GM19351 (cell line): ENCODE data around the gene PLXNA2.

Experiments
- ATAC-seq: cut with Tn5 transposase; IDR thresholded peaks from one replicate; pipeline ENCODE4 v1.9.1; 2021; ENCODE audit warnings: mild to moderate bottlenecking, moderate library complexity; ENCODE audit not compliant: unreplicated experiment

PLXNA2 gene

DNA sequence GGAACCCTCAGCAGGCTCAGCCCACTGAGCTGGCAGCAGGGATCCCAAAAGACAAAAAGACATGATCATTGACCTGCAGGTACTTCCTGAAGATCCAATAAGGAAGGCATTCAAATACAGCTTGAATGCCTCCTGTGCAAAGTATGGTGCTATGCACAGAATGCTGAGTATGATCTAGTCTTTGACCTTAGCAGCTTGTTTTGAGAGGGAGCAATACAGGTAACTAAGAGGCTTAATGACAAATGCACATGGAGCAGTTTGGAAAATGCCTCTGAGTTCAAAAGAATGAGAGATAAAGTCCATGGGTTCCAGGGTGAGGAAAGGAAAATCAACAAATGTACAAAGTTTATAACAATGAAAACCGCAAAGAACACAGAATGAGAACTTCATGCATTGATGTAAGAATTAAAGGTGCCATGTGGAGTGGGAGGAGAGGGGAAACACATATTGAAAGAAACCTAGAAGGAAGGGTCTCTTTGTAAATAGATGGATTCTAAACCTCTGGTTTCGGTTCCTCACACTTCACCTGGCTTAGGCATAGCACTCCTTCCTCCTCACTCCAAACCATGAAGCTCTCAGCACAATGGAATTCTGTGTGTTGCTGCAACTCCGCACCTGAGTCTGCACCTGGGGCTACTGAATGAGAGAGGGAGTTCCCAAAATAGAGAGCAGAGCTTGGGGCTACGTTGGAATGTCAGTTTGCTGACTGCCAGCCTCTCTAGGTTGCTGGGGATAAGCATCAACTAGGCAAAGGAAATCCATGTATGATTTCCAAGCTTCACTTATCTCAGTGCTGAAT, 77.6 kb downstream of the PLXNA2 start:
- ATAC-seq = no peak

- ATAC-seq = no peak
These were observed 78.5 kb downstream of the PLXNA2 start for GRCh38 chr1:208165659-208166058.

- ATAC-seq = no peak
These were observed 79.6 kb downstream of the PLXNA2 start for GRCh38 chr1:208164609-208165008.

DNA sequence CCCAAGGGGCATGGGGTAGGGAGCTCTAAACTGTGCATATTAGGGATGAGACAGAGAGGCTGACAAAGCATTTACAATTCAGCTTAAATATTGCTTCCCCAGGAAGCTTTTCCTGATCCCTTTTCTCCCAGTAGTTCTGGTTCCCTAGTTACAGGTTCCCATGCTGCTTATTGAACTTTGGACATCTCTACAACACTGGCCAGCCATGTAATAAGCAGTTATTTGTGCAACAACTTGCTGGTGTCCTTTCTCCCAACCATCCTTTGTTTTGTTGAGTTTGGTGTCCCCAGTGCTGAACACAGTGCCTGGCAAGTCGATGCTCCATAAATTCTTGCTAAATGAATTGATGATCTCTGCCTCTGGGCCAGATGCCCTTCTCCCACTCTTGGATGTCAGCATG, 80.6 kb downstream of the PLXNA2 start:
- no peak for ATAC-seq

DNA sequence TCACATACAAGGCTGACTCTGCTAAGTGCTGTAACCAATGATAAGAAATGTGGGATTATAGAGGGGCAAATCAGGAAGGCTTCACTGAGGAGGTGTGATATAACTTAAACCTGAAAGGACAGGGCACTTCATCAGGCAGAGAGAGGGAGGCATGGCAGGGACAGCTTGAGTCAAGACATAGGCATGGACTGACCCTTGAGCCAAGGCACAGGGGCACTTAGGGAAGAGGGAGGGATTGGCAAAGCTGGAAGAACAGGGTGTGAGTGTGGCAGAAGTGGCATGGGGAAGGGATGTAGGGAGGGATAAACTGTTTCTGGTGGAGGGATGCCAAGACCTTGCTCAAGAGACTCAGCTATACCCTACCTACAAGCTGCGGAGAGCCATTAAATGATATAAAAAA, 81.3 kb downstream of the PLXNA2 start:
- ATAC-seq = no peak

DNA sequence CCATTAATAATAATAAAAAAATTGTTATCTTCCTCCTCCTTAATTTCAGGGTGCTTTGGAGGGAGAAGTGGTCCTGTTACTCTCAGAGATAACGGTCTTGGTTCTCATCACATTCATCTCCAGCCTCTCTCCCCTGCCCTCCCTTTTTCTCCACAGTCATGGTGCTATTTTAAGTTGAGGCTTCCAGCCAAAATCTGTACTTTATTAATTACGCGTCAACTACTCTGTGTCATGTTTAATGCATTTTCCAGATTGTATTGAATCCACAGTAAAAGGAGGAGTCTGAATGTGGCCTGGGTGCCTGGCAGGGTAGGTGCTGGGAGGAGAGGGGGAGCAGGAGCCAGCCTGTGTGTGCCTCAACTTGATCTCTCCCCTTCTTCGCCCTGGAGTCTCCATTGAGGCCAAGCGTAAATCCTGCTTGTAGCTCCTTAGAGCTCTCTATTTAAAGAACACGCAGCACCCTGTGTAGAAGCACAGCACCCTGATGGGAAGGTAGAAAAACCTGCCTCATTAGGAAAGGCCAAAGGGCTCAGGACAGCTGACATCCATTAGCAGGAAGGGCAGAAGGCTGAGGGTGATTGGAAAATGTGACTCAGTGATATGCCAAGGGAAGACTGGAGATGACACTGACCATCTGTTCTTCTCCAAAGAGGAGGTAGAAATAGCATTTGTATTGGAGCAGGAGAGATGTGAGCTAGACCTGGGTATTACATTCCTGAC, 82.4 kb downstream of the PLXNA2 start:
- no peak for ATAC-seq

GRCh38 chr1:208161005-208161404, 83.2 kb downstream of the PLXNA2 start:
- no peak for ATAC-seq

DNA sequence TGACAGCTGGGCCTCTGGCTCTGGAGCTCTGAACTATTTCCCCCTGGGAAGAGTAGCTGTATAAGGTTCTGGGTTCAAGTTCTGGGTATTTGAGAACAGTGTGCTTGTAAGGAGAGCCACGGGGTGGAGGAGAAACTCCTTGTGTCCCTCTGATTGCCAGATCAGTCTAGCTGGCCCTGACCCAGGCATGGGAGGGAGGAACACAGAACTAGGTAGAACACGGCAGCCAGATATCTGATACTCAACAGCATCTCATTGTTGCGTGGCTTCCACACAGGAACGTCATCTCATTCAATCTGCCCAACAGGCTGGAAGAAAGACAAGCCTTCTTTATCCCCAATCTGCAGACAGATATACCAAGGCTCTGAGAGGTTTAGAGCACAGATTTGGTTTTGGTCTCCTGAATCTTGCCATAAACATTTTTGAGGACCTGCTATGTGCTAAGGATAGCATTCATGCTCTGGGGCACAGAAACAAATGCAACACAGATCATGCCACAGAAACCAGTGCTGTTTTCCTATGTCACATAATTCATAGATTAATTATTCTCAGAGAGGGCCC, 83.8 kb downstream of the PLXNA2 start:
- no peak for ATAC-seq

DNA sequence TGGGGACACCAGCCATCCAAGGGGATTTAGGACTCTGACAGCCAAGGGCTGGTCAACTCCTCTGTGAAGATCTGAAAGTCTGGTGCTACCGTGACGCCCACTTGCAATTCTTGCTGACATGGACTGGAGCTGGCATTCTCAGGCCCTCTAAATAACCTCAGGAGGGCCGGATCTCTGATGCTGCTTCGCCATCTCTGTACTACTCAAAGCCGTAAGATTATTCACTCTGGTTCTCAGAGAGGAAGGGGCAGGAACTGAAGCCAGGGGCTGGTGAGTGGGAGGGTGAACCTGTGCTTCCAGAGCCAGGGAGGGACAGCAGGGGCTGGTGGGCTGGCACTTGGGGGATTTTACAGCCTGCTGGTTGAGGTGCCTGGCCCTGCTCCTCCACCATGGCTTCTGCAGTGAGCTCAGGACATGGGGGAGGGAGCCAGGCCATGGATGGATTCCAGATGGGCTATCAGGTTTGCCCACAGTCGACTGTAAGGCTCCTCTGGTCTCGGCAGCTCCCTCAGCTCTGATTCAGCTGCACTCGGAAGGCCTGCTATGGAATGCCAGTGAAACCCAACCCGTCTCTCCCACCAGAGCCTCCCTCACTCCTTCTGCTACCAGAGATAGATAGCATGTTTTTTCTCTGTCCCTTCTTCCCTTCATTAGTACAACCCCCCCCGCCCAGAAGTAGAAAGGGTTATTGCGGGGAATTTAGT, 84.5 kb downstream of the PLXNA2 start:
- ATAC-seq = no peak

DNA sequence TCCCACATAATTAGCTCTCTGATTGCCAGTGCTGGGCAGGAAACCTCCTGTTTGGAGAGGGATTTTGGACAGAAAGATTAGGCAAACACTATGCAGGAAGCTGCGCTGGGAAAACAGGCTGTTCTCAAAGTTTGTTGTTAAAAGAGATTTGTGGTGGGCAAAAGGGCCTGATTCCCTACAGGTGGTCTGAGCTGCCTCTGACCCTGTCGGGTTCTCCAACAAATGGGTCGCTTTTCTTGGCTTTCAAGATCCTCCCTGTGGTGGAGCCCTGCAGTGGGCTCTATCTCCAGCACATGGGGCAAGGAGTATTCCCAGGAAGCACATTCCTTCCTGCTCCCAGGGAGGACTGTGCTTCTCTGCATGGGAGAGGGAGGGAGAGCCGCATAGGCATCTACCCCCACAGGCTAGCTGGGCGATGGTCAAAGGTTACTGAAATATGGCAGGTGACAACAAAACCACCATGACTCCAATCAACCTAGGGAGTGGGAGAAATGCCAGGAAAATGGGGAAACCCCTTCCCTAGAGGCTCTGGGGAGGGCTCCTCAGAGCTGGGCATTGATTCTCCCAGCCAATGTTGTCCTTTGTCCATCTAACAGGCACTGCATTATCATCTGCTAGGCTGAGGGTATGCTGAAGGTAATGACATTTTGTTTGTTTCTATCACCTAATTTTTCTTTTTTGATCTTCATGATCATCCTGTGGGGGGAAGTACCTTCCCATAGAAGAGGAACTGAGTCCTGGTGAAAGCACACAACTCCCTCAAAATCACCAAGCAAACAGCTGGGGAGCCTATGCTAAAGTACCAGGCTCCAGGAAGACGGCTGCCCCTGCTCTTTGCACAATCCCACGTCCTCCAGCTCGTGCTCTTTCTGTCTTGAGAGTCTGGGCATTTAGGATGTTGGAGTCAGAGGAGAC, 85.3 kb downstream of the PLXNA2 start:
- ATAC-seq = no peak

- ATAC-seq = no peak
These were observed 86.4 kb downstream of the PLXNA2 start for GRCh38 chr1:208157769-208158168.

- ATAC-seq = no peak
These were observed 87.4 kb downstream of the PLXNA2 start for GRCh38 chr1:208156741-208157140.

- no peak for ATAC-seq
These were observed 87.9 kb downstream of the PLXNA2 start for GRCh38 chr1:208156310-208156709.

DNA sequence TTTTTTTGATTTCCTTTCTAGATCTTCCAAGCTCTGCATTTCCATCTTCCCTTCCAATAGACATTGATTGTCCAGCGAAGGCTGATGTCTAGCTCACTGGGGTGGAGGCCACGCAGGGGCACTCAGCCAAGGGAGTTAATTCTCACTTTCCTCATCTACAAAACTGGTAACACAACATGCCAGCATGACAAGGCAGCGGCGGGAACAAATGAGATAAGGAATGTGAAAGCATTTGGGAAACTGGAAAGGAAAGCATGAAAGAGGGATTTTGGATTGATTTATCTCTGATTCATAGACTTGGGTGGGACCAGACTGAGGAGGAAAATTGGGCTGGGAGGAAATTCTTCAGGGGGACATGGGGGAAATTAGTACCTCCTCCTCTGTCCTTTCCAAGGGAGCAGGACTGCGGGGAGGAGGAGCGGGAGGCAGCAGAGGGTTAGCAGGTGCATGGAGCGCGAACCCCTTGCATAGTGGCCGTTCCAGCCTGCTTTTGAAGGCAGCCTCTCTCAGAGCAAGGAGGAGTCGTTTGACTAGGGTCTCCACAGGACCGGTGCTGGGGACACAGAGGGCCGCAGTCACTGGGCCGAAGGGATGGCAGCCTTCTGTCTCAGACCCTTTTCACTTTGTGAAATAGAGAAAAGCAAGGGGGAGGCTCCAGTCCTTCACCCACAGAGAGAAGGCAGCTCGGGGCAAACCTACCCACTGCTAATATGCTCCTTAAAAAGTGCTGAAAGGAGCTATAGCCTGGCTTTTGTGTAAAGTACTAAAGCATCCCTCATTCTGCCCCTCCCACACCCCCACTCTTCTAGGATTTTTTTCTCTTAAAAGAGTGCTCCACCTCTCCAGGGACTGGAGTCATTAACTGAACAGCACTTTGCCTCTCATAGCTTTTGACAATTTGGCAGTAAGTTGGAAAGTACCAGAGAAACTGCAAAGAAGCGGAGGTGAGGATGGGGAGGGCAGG, 89.2 kb downstream of the PLXNA2 start:
- ATAC-seq = no peak

- ATAC-seq = no peak
These were observed 90.1 kb downstream of the PLXNA2 start for GRCh38 chr1:208154040-208154439.

- ATAC-seq = no peak
These were observed 90.8 kb downstream of the PLXNA2 start for GRCh38 chr1:208153386-208153785.

DNA sequence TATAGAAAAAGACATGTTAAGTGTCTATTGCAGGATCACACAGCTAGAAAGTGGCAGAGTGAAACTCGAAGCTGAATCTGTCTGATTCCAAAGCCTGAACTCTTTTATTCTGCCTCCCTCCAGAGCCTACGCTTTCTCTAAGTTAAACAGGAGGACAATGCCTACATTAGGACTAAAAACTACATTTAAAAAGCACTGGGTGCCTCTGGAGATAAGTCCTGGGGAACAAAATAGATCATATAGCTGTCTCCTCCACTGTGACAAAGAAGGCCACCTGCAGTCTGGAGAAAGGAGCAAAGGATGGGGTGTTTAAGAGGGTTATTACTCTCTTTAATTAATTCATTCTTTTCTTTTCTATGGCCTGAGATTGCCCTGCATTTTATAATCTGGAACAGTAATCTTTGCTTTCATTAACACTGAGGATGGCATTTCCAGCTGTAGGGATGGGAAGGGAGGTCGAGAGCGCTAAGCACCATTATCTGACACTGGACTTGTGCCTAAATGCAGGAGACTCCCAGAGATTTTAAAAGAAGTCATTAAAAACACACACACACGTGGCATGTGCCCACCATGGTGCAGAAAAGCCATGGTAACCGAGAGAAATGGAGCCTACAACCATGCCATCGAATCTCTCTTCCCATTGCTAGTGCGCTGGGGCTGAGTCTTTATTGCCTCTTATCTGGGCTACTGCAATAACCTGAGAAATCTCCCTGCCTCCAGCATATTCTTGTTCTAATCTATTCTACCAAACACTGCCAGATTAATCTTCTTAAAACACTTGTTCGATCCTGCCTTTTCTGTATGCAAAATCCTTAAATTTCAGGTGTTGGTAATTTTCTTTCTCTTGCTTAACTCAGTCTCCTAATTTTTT, 92.2 kb downstream of the PLXNA2 start:
- no peak for ATAC-seq

DNA sequence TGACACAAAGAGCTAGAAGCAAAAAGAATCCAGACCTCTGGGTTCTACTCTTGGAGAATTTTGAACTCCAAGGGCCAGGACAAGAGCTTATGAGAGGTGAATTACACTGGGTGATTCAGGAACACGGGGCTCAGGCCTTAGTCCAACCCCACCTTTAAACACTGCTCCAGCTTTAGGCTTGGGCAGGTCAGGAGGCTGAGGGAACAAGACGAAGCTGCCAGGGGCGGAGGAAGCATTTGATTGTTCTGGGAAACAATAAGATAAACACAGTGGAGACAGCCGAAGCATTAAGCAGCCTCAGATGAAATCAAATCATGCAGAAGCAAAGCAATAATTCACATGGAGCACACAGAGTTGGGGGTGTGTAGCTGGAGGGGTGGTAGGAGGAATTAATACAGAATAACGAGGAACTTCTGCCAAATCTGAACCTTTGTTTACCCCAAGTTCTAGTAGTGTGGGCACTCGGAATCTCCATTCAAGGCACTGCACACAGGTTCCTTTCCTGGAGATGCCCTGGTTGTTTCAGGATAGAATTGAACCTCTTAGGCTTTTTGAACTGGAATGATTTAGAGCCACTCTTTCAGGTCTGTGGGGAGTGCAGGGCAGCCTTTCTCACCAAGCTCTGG, 93.2 kb downstream of the PLXNA2 start:
- no peak for ATAC-seq
